HG03095 (cell line): Measurements from ENCODE around the gene GALNT5.

Source experiments
- ATAC-seq: cut with Tn5 transposase; IDR thresholded peaks from one replicate; pipeline ENCODE4 v1.9.1; 2021; ENCODE audit warnings: moderate library complexity; ENCODE audit not compliant: unreplicated experiment

Gene GALNT5

DNA sequence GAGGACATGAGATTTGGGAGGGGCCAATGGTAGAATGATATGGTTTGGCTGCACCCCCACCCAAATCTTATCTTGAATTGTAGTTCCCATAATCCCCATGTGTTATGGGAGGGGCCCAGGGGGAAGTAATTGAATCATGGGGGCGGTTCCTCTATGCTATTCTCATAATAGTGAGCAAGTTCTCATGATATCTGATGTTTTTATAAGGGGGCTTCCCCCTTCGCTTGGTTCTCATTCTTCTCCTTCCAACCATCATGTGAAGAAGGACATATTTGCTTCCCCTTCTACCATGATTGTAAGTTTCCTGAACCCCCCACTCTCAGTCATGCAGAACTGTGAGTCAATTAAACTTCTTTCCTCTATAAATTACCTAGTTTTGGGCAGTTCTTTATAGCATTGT is 105.1 kb downstream of the GALNT5 start:
- ATAC-seq, result no peak

DNA sequence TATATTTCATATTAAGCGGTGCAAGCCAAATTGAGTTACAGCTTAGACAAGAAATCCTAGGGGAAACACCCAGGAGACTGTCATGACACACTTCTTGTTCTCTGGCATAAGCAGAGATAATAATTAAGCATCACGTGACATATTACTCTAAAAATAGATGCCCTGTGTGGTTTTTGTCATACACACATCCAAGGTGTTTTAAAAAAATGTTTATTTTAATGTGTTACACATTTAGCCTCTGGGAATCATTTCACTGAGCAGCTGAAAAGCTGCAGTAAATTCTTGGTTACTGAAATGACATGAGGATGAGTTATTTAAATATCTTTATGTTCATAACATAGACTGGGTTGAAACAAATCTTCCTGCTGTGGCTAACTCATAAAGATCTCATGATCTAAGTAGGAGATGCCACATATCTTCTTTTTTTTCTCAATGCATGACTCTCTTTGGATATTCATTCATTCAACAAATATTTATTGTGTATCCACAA is 106.2 kb downstream of the GALNT5 start:
- ATAC-seq, result peak; percentile 43
